Astrocyte of the cerebellum (primary cell): ENCODE measurements around the gene ETAA1.

Experiments used
- DNase-seq: peaks from one replicate; pipeline ENCODE4 v3.0.0-alpha.2; 2011; ENCODE audit warnings: low read depth
- H3K4me3 ChIP-seq: 2 replicates; pipeline ENCODE4 v1.5.1; 2011; ENCODE audit warnings: mild to moderate bottlenecking, low read depth, low read length, moderate library complexity
- in situ Hi-C: cut with HindIII; loops from 2 replicates; pipeline ENCODE4 v1.10.0; 2017; ENCODE audit warnings: low sequenced_read_pairs
- TF ChIP-seq, protein P1 (sequence below): IDR thresholded peaks from 2 replicates; pipeline ENCODE4 v1.5.1; 2012; ENCODE audit warnings: low read length, low read depth, moderate library complexity, mild to moderate bottlenecking; ENCODE audit errors: missing control alignments

The ETAA1 gene

DNA sequence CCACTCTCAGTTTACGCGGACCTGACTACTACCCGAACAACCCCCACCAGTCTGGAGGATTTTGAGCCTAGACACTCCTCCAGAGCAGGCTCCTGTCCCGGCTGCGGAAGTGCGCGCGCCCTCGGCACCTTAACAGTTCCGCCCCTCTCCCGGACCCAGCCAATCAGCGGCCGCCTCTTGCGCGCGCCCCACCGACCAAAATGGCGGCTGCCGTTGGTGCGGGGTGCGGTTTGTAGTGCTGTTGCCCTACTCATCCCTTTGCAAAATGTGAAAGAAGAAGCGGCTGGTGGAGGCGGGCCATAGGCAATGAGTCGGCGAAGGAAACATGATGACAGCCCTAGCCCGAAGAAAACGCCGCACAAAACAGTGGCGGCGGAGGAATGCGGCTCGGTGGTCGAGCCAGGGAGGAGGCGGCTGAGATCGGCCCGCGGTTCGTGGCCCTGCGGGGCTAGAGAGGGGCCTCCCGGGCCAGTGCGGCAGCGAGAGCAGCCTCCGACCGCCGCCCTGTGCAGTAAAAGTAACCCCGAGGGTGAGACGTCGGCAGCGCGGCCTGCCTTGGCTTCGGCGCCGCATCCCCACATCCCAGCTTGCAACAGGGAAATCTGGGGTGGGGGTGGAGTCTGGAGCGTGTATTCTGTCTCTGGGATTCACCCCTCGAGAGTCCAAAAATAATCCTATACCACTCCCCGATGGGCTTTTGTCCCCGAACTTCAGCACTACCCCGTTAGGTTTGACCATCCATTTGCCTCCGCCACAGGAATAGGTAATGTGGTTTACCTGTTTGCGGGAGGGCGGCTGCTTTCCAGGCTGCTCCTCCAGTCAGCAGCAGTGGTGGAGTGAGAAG is at the start of gene ETAA1:
TSS of gene ETAA1 (plus strand) at position 191 of the 844 bp plus-strand sequence. CDS start at position 307, 116 bp downstream.
- in situ Hi-C loops = no loop called here
- peak within 1 kb of the TSS; percentile 74 for H3K4me3 ChIP-seq
- peak; percentile 77 for DNase-seq
- TF ChIP-seq, protein P1, sequence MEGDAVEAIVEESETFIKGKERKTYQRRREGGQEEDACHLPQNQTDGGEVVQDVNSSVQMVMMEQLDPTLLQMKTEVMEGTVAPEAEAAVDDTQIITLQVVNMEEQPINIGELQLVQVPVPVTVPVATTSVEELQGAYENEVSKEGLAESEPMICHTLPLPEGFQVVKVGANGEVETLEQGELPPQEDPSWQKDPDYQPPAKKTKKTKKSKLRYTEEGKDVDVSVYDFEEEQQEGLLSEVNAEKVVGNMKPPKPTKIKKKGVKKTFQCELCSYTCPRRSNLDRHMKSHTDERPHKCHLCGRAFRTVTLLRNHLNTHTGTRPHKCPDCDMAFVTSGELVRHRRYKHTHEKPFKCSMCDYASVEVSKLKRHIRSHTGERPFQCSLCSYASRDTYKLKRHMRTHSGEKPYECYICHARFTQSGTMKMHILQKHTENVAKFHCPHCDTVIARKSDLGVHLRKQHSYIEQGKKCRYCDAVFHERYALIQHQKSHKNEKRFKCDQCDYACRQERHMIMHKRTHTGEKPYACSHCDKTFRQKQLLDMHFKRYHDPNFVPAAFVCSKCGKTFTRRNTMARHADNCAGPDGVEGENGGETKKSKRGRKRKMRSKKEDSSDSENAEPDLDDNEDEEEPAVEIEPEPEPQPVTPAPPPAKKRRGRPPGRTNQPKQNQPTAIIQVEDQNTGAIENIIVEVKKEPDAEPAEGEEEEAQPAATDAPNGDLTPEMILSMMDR = no peak

DNA sequence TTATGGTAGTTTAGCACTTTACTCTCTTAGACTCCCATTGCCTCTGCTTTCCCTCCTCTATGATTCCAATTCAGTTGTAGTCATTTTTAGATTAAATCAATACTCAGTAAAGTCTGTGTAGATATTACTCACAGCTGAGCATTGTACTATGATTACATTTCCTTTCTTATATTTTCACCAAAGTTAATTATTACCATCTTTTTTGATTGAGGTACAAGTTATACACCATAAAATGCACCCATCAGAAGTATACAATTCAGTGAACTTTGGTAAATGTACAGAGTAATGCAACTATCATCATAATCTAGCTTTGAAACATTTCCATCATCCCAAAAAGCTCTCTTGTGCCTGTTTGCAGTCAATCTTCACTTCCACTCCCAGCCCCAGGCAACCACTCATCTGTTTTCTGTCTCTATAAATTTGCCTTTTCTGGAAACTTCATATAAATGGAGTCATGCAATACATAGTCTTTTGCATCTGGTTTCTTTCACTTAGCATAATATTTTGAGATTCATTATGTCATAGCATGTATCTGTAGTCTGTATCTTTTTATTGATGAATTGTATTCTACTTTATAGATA is 30.2 kb upstream of the ETAA1 start:
- DNase-seq = no peak
- in situ Hi-C loops = no loop called here
- TF ChIP-seq, protein P1 = no peak
- H3K4me3 ChIP-seq = no peak overlapping the region

DNA sequence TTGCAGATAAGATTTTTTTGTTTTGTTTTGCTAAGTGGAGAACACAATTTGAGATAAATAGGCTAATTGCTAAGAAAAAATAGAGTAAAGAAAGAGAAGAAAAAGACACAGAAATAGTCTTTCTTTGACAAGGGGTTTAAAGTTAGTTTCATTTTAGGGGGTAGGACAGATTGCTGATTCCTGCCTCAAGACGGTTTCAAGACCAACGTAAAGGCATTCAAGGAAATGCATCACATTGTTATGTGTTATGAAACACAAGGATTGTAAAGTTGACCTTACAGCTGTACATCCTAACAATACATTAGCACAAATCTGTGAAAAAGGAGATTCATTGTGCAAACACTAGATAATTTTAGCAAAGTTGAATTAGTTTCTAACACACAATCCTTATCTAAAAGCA is 22.7 kb upstream of the ETAA1 start:
- no peak for DNase-seq
- in situ Hi-C loops = no loop called here
- TF ChIP-seq, protein P1 = no peak
- no peak overlapping the region for H3K4me3 ChIP-seq

DNA sequence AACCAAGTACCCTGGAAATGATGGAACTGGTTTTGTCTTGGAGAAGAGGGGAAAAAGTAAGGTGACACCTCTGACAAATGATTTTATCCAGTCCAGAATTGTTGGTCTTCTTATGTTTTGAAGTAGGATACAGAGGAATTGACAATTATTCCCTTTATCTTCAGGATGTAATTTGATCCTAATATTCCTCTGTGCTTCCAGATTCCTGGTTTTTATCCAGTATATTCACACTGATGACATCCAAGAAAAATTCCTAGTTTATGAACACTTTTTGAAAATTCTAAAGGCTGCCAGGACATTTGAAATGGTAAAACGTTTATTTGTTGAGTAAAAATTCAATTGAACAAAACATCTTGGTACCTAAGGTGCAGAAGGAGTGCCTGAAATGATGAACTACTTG is 22.2 kb upstream of the ETAA1 start:
- in situ Hi-C loops = no loop called here
- TF ChIP-seq, protein P1 = no peak
- no peak for DNase-seq
- H3K4me3 ChIP-seq = no peak overlapping the region

DNA sequence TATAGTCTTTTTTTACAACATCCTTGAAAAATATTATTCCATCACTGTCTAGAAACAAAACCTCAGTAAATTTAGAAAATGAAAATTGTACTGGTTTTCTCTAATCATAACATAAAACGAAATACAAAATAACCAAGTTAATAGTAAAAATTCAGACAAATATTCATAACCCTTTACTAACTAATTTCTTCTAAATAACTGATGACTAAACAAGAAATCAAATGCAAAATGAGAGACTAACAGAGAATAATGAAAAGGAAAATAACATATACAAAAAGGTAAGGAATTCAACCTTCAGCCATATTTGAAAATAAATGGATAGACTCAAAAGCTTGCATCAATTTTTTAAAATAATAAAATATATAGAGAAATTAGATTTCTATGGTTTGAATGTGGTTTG is 18.6 kb upstream of the ETAA1 start:
- TF ChIP-seq, protein P1 = no peak
- DNase-seq = no peak
- in situ Hi-C loops = no loop called here
- H3K4me3 ChIP-seq = no peak overlapping the region

DNA sequence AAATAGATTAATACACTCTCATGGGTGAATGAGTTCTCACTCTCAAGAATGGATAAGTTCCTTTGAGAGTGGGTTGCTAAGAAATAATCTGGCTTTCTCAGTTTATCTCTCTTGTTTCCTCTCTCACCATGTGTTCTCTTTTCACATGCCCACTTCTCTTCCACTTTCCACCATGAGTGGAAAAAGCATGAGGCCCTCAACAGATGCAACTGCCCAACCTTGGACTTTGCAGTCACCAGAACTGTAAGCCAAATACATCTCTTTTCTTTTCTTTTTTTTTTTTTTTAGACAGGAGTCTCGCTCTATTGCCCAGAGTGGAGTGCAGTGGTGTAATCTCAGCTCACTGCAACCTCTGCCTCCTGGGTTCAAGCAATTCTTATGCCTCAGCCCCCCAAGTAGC is 18.1 kb upstream of the ETAA1 start:
- in situ Hi-C loops = no loop called here
- TF ChIP-seq, protein P1 = no peak
- no peak for DNase-seq
- H3K4me3 ChIP-seq = no peak overlapping the region
